ENCODE results near the gene TRIO.

The TRIO gene

DNA sequence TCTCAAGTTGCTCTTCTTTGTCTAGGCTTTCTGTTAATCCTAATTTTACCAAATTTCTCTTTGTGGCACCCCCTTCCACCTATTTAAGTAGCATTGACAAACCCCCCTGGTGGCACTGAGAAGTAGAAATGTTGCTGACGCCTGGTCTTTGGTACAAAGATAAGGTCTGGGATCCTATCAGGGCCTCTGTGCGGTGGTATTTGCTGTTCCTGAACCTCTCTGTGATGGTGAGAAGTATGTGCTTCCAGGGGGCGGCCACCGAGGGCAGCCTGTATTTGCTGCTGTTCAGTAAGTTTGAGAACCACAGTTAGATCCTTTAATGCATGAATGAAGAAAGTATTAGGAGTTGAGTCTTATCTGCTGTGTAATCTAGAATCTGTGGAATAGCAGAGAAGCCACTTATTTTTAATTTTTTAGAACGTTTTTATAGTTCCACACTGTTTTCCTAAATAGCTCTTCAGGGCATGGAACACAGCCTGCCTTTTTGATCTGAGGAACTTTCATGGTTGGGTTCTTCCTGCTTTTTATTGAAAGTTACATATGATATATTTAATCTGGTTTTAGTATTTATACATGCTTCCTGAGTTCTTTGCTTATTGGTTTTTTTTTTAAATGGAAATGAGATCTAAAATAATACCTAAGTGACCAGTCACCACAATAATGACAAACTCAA, 124.2 kb downstream of the TRIO start:
- DNase-seq (ENCODE audit: low read depth) = no peak

DNA sequence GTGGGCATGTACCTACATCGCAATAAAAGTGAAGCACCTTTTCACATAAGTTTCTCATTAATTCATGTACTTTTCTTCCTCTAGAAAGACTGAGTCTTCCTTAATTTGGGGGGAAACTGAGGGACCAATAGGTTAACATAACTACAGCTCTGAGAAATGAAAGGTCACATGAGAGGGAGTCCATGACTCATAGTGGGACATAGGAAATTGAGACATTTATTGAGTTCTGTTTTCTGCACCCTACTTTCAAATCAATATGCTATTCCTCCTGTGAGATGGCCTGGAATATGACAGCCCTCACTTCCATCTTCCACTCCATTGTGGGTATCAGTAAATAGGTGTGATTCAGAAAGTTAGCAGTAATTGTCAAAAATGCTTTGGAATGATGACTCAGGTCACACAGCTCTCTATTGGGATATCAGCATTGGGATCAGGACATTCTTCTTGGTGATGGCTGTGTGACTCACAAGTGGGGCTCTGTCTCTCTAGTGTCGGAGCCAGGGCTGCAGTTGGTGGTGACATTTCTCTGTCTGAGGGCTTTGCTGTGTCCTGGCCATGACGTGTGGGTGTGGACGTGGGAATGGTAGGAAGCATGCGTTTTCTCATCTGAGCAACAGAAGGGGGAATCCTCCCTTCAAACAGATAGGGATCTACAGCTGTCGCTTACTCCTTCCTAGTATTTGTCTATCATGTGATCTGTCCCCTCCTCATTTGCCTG, 125.0 kb downstream of the TRIO start:
- DNase-seq (ENCODE audit: low read depth) = no peak

GRCh38 chr5:14268738-14269137, 125.6 kb downstream of the TRIO start:
- DNase-seq (ENCODE audit: low read depth) = no peak

- no peak for DNase-seq (ENCODE audit: low read depth)
Observed at GRCh38 chr5:14269395-14269794, 126.3 kb downstream of the TRIO start.

DNA sequence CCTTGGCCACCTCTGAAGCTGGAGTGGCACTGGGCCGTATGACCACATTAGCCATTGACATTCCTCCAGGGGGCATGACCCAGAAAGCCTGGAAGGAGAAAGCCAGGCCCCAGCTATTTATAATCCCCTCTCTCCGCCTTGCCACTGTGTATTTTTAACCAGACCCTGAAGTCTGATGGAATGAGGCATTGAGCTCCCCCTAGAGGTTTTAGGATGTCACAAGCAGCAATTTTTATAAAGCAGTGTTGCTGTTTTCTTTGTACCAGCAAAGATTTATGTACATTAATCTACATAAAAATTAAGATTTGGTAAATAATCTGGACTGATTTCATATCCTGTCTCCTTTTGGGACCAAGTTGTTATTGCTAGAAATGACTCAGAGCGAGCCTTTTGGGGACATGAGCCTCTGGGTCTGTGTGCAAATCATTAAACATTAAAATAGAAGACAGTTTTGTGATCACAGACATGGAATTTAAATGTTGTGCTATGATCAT, 127.1 kb downstream of the TRIO start:
- DNase-seq (ENCODE audit: low read depth) = no peak

GRCh38 chr5:14272548-14273205, 129.5 kb downstream of the TRIO start:
- no peak for DNase-seq (ENCODE audit: low read depth)

- no peak for DNase-seq (ENCODE audit: low read depth)
Observed at GRCh38 chr5:14273207-14273767, 130.1 kb downstream of the TRIO start.

DNA sequence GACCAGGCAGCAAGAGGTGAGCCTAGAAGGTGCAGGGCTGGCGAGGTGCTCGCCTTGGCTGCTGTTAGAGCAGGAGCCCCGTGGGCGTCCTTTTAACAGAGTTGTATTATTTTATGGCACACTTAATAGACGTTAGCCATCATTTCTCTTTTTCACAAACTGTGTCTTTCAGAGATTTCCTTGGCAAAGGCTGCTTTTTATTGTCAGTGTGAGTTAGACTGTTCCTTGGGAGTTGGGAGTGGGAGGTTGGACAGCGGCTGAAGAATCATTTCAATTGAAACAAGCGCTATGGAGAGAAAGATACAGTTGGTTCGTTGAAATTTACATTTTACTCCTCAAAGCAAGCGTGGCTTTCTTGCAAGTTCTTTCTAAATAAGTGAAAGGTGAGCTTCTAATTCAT, 133.2 kb downstream of the TRIO start:
- no peak for DNase-seq (ENCODE audit: low read depth)

- no peak for DNase-seq (ENCODE audit: low read depth)
Observed at GRCh38 chr5:14277385-14278320, 134.5 kb downstream of the TRIO start.

- DNase-seq (ENCODE audit: low read depth) = no peak
Observed at GRCh38 chr5:14280294-14280854, 137.2 kb downstream of the TRIO start.

DNA sequence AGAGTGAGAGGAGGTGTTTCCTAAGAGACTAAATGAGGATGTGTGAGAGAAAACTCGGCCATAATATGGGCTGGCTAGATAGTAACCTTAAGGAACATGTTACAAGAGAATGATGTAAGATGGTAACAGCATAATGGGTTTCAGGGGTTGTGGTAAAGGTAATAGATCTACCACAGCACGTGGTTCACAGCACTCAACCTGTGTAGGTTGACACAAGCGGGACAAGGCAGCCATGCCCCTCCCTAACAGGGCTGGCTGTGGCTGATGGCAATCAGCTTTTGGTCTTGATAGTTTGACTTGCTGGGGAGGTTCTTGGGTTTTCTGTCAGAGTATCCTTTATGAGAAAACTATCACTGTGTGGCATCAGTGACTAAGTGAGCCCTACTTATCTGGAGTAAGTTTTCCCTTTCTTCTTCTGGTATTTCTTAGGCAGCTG, 138.6 kb downstream of the TRIO start:
- no peak for DNase-seq (ENCODE audit: low read depth)

DNA sequence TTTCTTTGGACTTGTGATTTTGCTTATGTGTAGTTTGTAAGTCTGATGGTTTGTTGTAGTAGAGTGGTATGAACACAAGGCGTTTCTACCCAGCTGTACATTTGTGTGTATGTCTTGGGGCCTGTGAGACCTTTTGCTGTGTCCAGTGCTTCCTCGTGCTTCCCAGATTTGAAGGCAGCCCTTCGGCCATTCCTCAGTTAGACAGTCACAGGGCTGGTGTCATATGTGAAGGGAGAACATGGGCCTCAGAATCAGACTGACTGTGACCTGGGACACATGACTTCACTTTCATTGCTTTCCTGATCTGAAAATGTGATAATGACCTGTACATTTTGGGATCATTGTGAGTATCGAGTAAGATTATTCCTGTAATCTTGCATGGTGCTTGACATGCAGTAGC, 140.0 kb downstream of the TRIO start:
- no peak for DNase-seq (ENCODE audit: low read depth)

DNA sequence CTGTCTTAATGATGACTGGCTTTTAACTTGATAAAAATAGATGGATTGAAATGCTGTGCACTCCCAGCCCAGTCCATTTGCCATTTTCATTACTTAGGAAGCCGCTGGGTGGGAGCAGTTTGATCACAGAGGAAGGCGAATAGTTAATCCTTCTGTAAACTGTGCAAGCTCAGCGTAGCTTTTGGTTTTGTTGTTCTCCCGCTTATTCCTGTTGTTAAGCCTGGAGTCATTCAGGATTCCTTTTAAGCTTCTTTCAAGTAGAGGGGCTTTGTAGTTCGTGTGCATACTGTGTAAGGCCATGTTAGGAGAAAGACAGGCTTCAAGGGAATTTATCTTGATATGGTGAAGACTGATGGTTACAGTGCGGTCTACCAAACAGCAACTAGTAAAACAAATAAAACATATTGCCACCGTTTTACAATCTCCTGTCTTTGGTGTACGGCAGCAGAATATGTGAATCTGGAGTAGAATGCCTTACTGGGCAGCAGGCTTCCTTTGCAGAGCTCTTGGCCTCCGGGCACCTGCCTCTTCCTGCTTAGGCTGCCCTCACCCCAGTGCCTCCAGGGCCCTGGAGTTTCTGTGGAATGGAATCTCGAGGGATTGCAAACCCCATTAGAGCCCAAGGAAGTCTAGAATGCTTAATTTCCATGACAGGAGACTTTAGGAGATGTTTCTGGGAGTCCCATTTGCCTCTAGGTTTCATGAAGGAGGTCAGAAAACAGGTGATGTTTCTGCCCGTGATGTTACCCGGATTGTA, 141.4 kb downstream of the TRIO start:
- DNase-seq (ENCODE audit: low read depth) = no peak

DNA sequence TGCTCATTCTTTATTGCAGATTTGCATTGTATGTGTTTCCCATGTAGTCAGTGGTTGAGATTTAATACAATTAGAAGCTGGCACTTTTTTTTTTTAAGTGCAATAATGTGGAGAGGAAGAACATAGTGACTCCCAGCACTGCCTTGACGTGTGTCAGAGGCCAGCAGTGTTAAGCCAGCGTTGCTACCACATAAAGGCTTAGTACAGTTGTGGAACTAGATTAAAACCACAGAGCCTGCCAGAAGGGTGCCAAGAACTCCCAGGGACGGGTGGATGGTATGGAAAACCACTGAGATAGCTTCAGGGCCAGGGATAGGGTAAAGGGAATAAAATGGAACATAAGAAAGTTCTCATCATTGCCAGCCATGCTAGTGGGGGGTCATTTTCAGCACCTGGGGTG, 142.9 kb downstream of the TRIO start:
- no peak for DNase-seq (ENCODE audit: low read depth)

- no peak for DNase-seq (ENCODE audit: low read depth)
Observed at GRCh38 chr5:14286574-14287421, 143.7 kb downstream of the TRIO start.

DNA sequence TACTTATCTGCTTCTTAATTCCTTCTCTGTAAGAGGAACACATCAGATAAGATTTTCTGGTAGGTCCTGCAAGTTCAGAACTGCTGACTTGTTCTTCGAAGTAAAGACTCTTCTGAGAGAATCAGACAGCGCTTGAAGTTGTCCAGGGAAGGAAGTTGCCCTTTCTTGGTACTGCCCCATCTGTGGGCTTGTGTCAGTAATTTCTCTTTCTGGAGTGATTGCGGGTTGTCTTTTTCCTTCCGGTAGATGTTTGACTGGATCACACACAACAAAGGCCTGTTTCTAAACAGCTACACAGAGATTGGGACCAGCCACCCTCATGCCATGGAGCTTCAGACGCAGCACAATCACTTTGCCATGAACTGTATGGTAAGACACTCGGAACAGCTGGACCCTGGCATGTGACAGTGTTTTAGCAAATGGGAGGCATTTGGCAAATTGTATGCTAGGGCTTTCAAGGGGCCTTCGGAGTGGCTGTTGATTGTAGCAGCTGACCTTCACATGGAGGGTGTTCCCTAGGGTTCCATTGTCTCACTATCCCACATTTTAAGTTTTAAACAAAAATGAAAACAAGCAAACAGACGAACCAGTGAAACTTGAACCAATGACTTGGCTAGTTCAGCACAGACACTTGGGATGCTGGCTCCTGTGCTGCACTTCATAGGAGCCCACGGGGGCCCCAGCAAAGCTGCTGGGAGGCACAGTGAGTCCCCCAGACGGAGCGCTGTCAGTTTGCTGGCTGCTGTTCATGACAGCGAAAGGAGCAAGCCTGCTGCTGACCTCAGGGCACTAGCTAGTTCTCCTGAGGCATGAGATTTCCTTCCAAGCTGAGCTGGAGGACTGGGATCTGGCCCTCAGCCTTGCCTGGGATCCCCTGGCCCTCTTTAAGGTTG, 149.9 kb downstream of the TRIO start:
- DNase-seq (ENCODE audit: low read depth) = no peak

DNA sequence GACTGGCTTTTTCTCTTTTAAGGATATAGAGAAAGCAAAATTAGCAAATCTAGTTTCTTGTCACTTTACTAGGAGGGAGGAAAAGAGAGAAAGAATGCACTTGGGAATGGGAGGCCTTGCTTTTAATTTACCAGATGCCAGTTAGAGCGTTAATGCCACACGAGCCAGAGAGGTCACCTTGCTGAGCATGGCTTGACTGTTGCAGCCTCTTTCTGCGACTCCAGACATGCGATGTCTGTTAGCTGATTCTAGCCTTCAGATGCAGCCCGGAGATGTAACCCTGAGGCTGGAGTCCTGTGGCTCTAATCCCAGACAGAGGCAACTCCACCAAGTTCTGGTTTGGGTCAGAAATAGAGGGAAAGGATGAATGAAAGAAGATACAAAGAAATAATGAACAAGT, 152.5 kb downstream of the TRIO start:
- DNase-seq (ENCODE audit: low read depth) = no peak

DNA sequence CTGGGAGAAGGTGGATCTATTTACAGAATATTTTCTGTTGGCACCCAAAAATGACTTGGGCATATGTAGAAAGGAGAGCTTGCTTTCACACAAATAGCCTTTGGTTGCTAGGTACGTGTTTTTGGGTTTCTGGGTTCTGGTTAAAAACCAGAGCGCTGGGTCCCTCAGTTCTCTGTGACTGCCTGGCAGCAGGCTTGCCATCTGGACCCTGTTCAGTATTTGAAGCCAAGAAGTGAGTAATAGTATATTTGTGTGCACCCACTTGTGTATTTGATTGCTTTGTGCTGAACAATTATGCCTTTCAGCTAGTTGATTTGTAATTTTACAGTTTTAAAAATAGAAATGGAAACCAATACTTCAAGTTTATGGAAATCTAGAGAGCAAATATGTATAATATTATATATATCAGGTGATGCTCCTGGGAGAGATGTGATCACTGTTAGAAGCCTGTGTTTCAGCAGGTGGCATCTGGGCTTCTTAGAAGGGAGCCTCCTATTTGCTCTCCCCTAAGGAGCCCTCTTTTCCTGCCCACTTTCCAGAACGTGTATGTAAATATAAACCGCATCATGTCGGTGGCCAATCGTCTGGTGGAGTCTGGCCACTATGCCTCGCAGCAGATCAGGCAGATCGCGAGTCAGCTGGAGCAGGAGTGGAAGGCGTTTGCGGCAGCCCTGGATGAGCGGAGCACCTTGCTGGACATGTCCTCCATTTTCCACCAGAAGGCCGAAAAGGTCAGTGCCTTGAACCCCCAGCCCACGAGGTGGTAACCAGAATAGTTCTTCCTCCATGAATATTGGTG, 153.6 kb downstream of the TRIO start:
- DNase-seq (ENCODE audit: low read depth) = no peak
